ENCODE data around the gene FRMD5. TPM values are rescaled to one million over a fixed set of nuclear protein-coding genes. Genes with fewer than 3 reads are reported as not detected.

FRMD5 gene
- total RNA-seq, 1 donor from 2014 or later = 1.2 TPM

GRCh38 chr15:43968551-43968950 is 226.5 kb downstream of the FRMD5 start:
- no peak overlapping the region for H3K4me3 ChIP-seq
- no peak overlapping the region for H3K27ac ChIP-seq
- intact Hi-C loops (cut with DNase I) = no loop called here
- no peak for TF ChIP-seq CTCF (IDR thresholded peaks at IDR 0.05)
- no peaks in the 10 kb centered on the region for H3K9me3 ChIP-seq
- ATAC-seq (no peak), DNase-seq (no peak)
- H3K27me3 ChIP-seq = no peaks in the 10 kb centered on the region
- H3K36me3 ChIP-seq = no peaks in the 10 kb centered on the region
- no peaks in the 10 kb centered on the region for H3K4me1 ChIP-seq

- intact Hi-C loops (cut with DNase I) = no loop called here
- no peak for ATAC-seq
Observed at GRCh38 chr15:43966646-43967045, 228.4 kb downstream of the FRMD5 start.

GRCh38 chr15:43958861-43959330 is 236.2 kb downstream of the FRMD5 start:
- Histone ChIP-seq H3K36me3 (no peaks in the 10 kb centered on the region), H3K9me3 (no peaks in the 10 kb centered on the region), H3K27ac (no peak overlapping the region), H3K4me3 (no peak overlapping the region), H3K27me3 (peaks cover 10% of the 10 kb centered on the region), H3K4me1 (no peaks in the 10 kb centered on the region)
- ATAC-seq = no peak
- intact Hi-C loops (cut with DNase I) = no loop called here
- DNase-seq = no peak
- TF ChIP-seq CTCF (IDR thresholded peaks at IDR 0.05) = no peak

More at GRCh38 chr15:43966646-43967045, 228.4 kb downstream of the FRMD5 start:
- H3K27me3 ChIP-seq = no peaks in the 10 kb centered on the region
- H3K9me3 ChIP-seq = no peaks in the 10 kb centered on the region
- no peaks in the 10 kb centered on the region for H3K4me1 ChIP-seq
- DNase-seq = no peak
- H3K36me3 ChIP-seq = no peaks in the 10 kb centered on the region
- H3K4me3 ChIP-seq = no peak overlapping the region
- TF ChIP-seq CTCF (IDR thresholded peaks at IDR 0.05) = no peak
- no peak overlapping the region for H3K27ac ChIP-seq

GRCh38 chr15:43957724-43958123 is 237.3 kb downstream of the FRMD5 start:
- no peaks in the 10 kb centered on the region for H3K9me3 ChIP-seq
- H3K36me3 ChIP-seq = no peaks in the 10 kb centered on the region
- H3K4me3 ChIP-seq = no peak overlapping the region
- H3K4me1 ChIP-seq = no peaks in the 10 kb centered on the region
- peaks cover 10% of the 10 kb centered on the region for H3K27me3 ChIP-seq
- intact Hi-C loops (cut with DNase I) = no loop called here
- no peak for TF ChIP-seq CTCF (IDR thresholded peaks at IDR 0.05)
- DNase-seq (no peak), ATAC-seq (no peak)
- no peak overlapping the region for H3K27ac ChIP-seq

- Histone ChIP-seq H3K9me3 (no peaks in the 10 kb centered on the region), H3K27me3 (peaks cover 10% of the 10 kb centered on the region), H3K27ac (no peak overlapping the region), H3K36me3 (no peaks in the 10 kb centered on the region), H3K4me1 (no peaks in the 10 kb centered on the region), H3K4me3 (no peak overlapping the region)
- ATAC-seq = no peak
- no peak for TF ChIP-seq CTCF (IDR thresholded peaks at IDR 0.05)
- intact Hi-C loops (cut with DNase I) = no loop called here
- DNase-seq = no peak
Observed at GRCh38 chr15:43955140-43955539, 239.9 kb downstream of the FRMD5 start.

GRCh38 chr15:43954181-43954621 is 240.9 kb downstream of the FRMD5 start:
- Histone ChIP-seq H3K4me3 (no peak overlapping the region), H3K36me3 (no peaks in the 10 kb centered on the region), H3K27me3 (peaks cover 6% of the 10 kb centered on the region), H3K27ac (no peak overlapping the region), H3K4me1 (no peaks in the 10 kb centered on the region), H3K9me3 (no peaks in the 10 kb centered on the region)
- no peak for ATAC-seq
- no peak for TF ChIP-seq CTCF (IDR thresholded peaks at IDR 0.05)
- intact Hi-C loops (cut with DNase I) = no loop called here
- DNase-seq = no peak

Measured in upper lobe of right lung (tissue), 1 donor.